ENCODE measurements around the gene MYO9A.

GRCh38 chr15:72033711-72034110, 84.2 kb downstream of the MYO9A start:
- TF ChIP-seq CTCF (IDR thresholded peaks at IDR 0.05; ENCODE audit: insufficient read depth, low read length): no peak
- no peak for TF ChIP-seq POLR2AphosphoS5 (IDR thresholded peaks at IDR 0.05; ENCODE audit: low read depth)
- TF ChIP-seq SPI1 (IDR thresholded peaks at IDR 0.05; ENCODE audit: borderline replicate concordance, low read depth): no peak
